IMR-90 (cell line): Measurements from ENCODE around the gene SIK2. TPM values are rescaled to one million over a fixed set of nuclear protein-coding genes. Genes with fewer than 3 reads are reported as not detected.

Experiments
- ATAC-seq: fragments of 200-7000 bp; cut with Tn5 transposase; 2 replicates; pipeline ENCODE4 v1.9.1; 2020; ENCODE audit warnings: low read depth, mild to moderate bottlenecking, moderate library complexity
- BruUV-seq: library from RNA; stranded (reverse); fragments of 400-500 nt; replicated peaks from 2 replicates; lab custom pipeline; 2021; lab: Mats Ljungman, UMichigan
- CTCF ChIA-PET: fragments of 300-600 bp; formaldehyde crosslinking; extraction: SDS; loops from one replicate; lab custom pipeline; 2021; ENCODE audit warnings: antibody characterized with exemption; lab: Yijun Ruan, JAX
- POLR2A ChIA-PET: fragments of 300-600 bp; sonication (Branson Sonifier 250); formaldehyde crosslinking; loops from one replicate; lab custom pipeline; 2022; ENCODE audit warnings: antibody characterized with exemption; ENCODE audit not compliant: unreplicated experiment; lab: Charles Lee
- DNase-seq: peaks from one replicate; pipeline ENCODE4 v3.0.0; 2013
- H2AFZ ChIP-seq: replicated peaks from 2 replicates; pipeline ENCODE3; 2013; ENCODE audit warnings: low read length, mild to moderate bottlenecking; ENCODE audit not compliant: poor library complexity
- H2AK5ac ChIP-seq: 2 replicates; pipeline ENCODE4 v1.6.1; 2013; ENCODE audit warnings: low read depth, low read length, inconsistent platforms
- H2AK9ac ChIP-seq: replicated peaks from 2 replicates; pipeline ENCODE3; 2013; ENCODE audit warnings: mild to moderate bottlenecking, low read depth, low read length, moderate library complexity; ENCODE audit not compliant: poor library complexity
- H2BK120ac ChIP-seq: 2 replicates; pipeline ENCODE4 v1.6.1; 2013; ENCODE audit warnings: low read depth, low read length, inconsistent platforms
- H2BK15ac ChIP-seq: 3 replicates; pipeline ENCODE4 v1.6.1; 2013; ENCODE audit warnings: low read depth, low read length, inconsistent platforms
- H2BK20ac ChIP-seq: 2 replicates; pipeline ENCODE4 v1.6.1; 2013; ENCODE audit warnings: low read depth, mild to moderate bottlenecking, inconsistent platforms, low read length, moderate library complexity
- H2BK5ac ChIP-seq: 2 replicates; pipeline ENCODE4 v1.6.1; 2013; ENCODE audit warnings: mild to moderate bottlenecking, low read depth, low read length, inconsistent platforms; ENCODE audit not compliant: poor library complexity, severe bottlenecking
- H3K14ac ChIP-seq: replicated peaks from 2 replicates; pipeline ENCODE4 v1.6.1; 2013; ENCODE audit warnings: low read depth, low read length, inconsistent platforms
- H3K18ac ChIP-seq: 2 replicates; pipeline ENCODE4 v1.6.1; 2013; ENCODE audit warnings: low read depth, low read length, control low read depth
- H3K23ac ChIP-seq: 2 replicates; pipeline ENCODE4 v1.6.1; 2013; ENCODE audit warnings: low read depth, low read length, inconsistent platforms
- H3K27ac ChIP-seq: 2 replicates; pipeline ENCODE4 v1.5.1; 2013; ENCODE audit warnings: mild to moderate bottlenecking, control low read depth, low read length; ENCODE audit not compliant: insufficient read depth
- H3K27me3 ChIP-seq: 2 replicates; pipeline ENCODE4 v1.6.1; 2013; ENCODE audit warnings: low read length; ENCODE audit not compliant: control insufficient read depth, insufficient read depth
- H3K36me3 ChIP-seq: 2 replicates; pipeline ENCODE4 v1.6.1; 2013; ENCODE audit warnings: low read length, mixed read lengths; ENCODE audit not compliant: control insufficient read depth, insufficient read depth
- H3K4ac ChIP-seq: 2 replicates; pipeline ENCODE4 v1.6.1; 2013; ENCODE audit warnings: low read depth, low read length, inconsistent platforms
- H3K4me1 ChIP-seq: 2 replicates; pipeline ENCODE4 v1.6.1; 2013; ENCODE audit warnings: low read length, mixed read lengths; ENCODE audit not compliant: control insufficient read depth, insufficient read depth
- H3K4me2 ChIP-seq: 2 replicates; pipeline ENCODE4 v1.6.1; 2013; ENCODE audit warnings: low read depth, mild to moderate bottlenecking, control low read depth, low read length, moderate library complexity
- H3K4me3 ChIP-seq: 2 replicates; pipeline ENCODE4 v1.5.1; 2013; ENCODE audit warnings: low read depth, mild to moderate bottlenecking, control low read depth, low read length, moderate library complexity; ENCODE audit not compliant: insufficient read depth
- H3K56ac ChIP-seq: 2 replicates; pipeline ENCODE4 v1.6.1; 2013; ENCODE audit warnings: low read length, inconsistent platforms; ENCODE audit not compliant: insufficient read depth; ENCODE audit errors: extremely low read depth
- H3K79me1 ChIP-seq, 2 experiments: 2 replicates each; pipeline ENCODE4 v1.6.1; 2013; ENCODE audit warnings: low read length in 2 of 2, inconsistent platforms in 1 of 2, low read depth in 1 of 2
- H3K9ac ChIP-seq: 2 replicates; pipeline ENCODE4 v1.6.1; 2013; ENCODE audit warnings: low read depth, low read length, control low read depth
- H3K9me1 ChIP-seq: 2 replicates; pipeline ENCODE4 v1.6.1; 2013; ENCODE audit warnings: low read length, inconsistent platforms; ENCODE audit not compliant: insufficient read depth
- H3K9me3 ChIP-seq: 2 replicates; pipeline ENCODE4 v1.6.1; 2013; ENCODE audit warnings: low read length; ENCODE audit not compliant: control insufficient read depth, insufficient read depth
- H4K20me1 ChIP-seq: 2 replicates; pipeline ENCODE4 v1.6.1; 2013; ENCODE audit warnings: low read length, inconsistent platforms; ENCODE audit not compliant: insufficient read depth
- H4K5ac ChIP-seq: 2 replicates; pipeline ENCODE4 v1.6.1; 2013; ENCODE audit warnings: mild to moderate bottlenecking, low read depth, low read length, control low read depth
- H4K8ac ChIP-seq, 2 experiments: 2 replicates each; pipeline ENCODE4 v1.6.1; 2013; ENCODE audit warnings: low read depth in 2 of 2, low read length in 2 of 2, control low read depth in 1 of 2, inconsistent platforms in 1 of 2
- H4K91ac ChIP-seq: 2 replicates; pipeline ENCODE4 v1.6.1; 2013; ENCODE audit warnings: low read depth, low read length, inconsistent platforms; ENCODE audit not compliant: insufficient read depth
- BHLHE40 ChIP-seq: fragments of 150-350 bp; IDR thresholded peaks from 2 replicates; pipeline ENCODE4 v1.6.1; 2016; ENCODE audit warnings: mild to moderate bottlenecking, low read depth, low read length
- CEBPB ChIP-seq: IDR thresholded peaks from 2 replicates; pipeline ENCODE4 v1.6.1; 2012; ENCODE audit warnings: low read depth, low read length, improper control_type of control experiment
- CHD1 ChIP-seq: IDR thresholded peaks from 2 replicates; pipeline ENCODE4 v1.6.1; 2012; ENCODE audit warnings: low read depth, low read length, improper control_type of control experiment
- FOS ChIP-seq: fragments of 150-350 bp; IDR thresholded peaks from 2 replicates; pipeline ENCODE4 v1.6.1; 2016; ENCODE audit warnings: low read depth, low read length
- MAFK ChIP-seq: IDR thresholded peaks from 2 replicates; pipeline ENCODE4 v1.6.1; 2012; ENCODE audit warnings: low read depth, low read length, improper control_type of control experiment
- MAZ ChIP-seq: IDR thresholded peaks from 2 replicates; pipeline ENCODE4 v1.6.1; 2012; ENCODE audit warnings: low read depth, mild to moderate bottlenecking, low read length, improper control_type of control experiment, moderate library complexity, borderline replicate concordance
- MXI1 ChIP-seq: IDR thresholded peaks from 2 replicates; pipeline ENCODE4 v1.6.1; 2012; ENCODE audit warnings: low read depth, mild to moderate bottlenecking, low read length, moderate library complexity, borderline replicate concordance
- NFE2L2 ChIP-seq: fragments of 150-350 bp; IDR thresholded peaks from 2 replicates; pipeline ENCODE4 v1.6.1; 2016; ENCODE audit warnings: low read depth, mild to moderate bottlenecking, low read length
- POLR2A ChIP-seq: IDR thresholded peaks from 2 replicates; pipeline ENCODE4 v1.6.1; 2012; ENCODE audit warnings: mild to moderate bottlenecking, low read depth, low read length
- RAD21 ChIP-seq: IDR thresholded peaks from 2 replicates; pipeline ENCODE4 v1.6.1; 2012; ENCODE audit warnings: low read length, improper control_type of control experiment
- RCOR1 ChIP-seq: IDR thresholded peaks from 2 replicates; pipeline ENCODE4 v1.6.1; 2012; ENCODE audit warnings: mild to moderate bottlenecking, low read length, improper control_type of control experiment; ENCODE audit not compliant: insufficient replicate concordance
- RFX5 ChIP-seq: IDR thresholded peaks from 2 replicates; pipeline ENCODE4 v1.8.0; 2012; ENCODE audit warnings: low read depth, mild to moderate bottlenecking, low read length, moderate library complexity
- SMC3 ChIP-seq: fragments of 150-350 bp; IDR thresholded peaks from 2 replicates; pipeline ENCODE4 v1.6.1; 2016; ENCODE audit warnings: low read depth, mild to moderate bottlenecking, antibody characterized with exemption, low read length, moderate library complexity
- WGBS, 2 experiments: methylation state at CpG; one replicate each; pipeline versions ENCODE4 v1.1.5 to v1.1.7; 2013; ENCODE audit warnings: missing lambda C conversion rate in 2 of 2; ENCODE audit not compliant: insufficient read length in 1 of 2; ENCODE audit errors: extremely low coverage in 2 of 2; 5-methylcytosine and 5-hydroxymethylcytosine counted together
- dilution Hi-C: fragments of 300-500 bp; cut with HindIII; formaldehyde crosslinking; loops from one replicate; pipeline ENCODE4 v1.14.3; 2018; ENCODE audit warnings: low sequenced_read_pairs; ENCODE audit not compliant: unreplicated experiment
- in situ Hi-C: fragments of 300-500 bp; cut with MboI; formaldehyde crosslinking; loops from 3 replicates; pipeline ENCODE4 v1.14.3; 2019; ENCODE audit warnings: low sequenced_read_pairs, inconsistent platforms, mixed read lengths
- intact Hi-C: fragments of 100-400 bp; cut with micrococcal nuclease; formaldehyde crosslinking; loops from 2 replicates; pipeline ENCODE4 v1.10.0; 2022
- polyA plus RNA-seq, 3 experiments: library from polyadenylated mRNA; depleted of rRNA; stranded (reverse); fragments of >200 nt; gene quantifications; 2 replicates each; pipeline ENCODE4 v1.2.3, GENCODE V29; 2012; ENCODE audit warnings: low replicate concordance in 1 of 3
- total RNA-seq: library from RNA; depleted of rRNA; stranded (reverse); fragments of >200 nt; gene quantifications from 2 replicates; pipeline ENCODE4 v1.2.3, GENCODE V29; 2012
- TF ChIP-seq, protein P1 (sequence below): fragments of 150-350 bp; IDR thresholded peaks from 2 replicates; pipeline ENCODE4 v1.6.1; 2017; ENCODE audit warnings: mild to moderate bottlenecking, antibody characterized with exemption, low read length, low read depth
- TF ChIP-seq, protein P2 (sequence below): fragments of 150-350 bp; IDR thresholded peaks from 2 replicates; pipeline ENCODE4 v1.6.1; 2016; ENCODE audit warnings: low read depth, mild to moderate bottlenecking, low read length, moderate library complexity, borderline replicate concordance
- TF ChIP-seq, protein P3 (sequence below): conservative IDR thresholded peaks from 2 replicates; pipeline ENCODE4 v1.5.1; 2012; ENCODE audit warnings: mild to moderate bottlenecking, low read depth, low read length, improper control_type of control experiment

The SIK2 gene
- total and polyA plus RNA-seq, 2 of the 4 experiments (the other 2 are of a cell fraction), result 7.9 to 10.4 TPM

DNA sequence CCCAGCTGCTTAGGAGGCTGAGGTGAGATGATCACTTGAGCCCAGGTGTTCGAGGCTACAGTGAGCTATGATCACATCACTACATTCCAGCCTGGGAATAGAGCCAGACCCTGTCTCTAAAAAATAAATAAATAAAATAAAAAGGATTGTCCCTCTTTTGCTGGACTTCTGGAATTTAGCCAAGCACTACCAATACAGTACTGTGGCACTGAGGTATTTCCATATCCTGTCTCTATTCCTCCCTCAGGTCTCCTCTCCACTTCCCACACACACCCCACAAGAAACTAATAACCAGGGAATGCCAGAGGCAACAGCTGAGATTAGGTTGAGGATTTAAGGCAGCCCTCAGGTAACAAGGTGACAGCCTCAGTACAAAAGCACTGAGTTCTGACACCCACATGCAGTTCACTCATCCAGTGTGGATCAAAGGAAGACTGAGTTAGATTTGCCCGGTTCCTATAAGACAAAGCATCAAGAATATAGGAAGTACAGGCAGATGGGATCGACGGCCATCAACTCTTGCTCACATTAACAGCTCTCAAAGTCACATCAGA is 168.4 kb downstream of the SIK2 start:
- Histone ChIP-seq H3K4me1 (peaks cover 6% of the 10 kb centered on the region), H4K5ac (no peak overlapping the region), H3K4me3 (no peak overlapping the region), H4K20me1 (no peaks in the 10 kb centered on the region; the same call in 1 of the 2 replicates), H4K8ac (no peak overlapping the region), H3K56ac (no peak overlapping the region), H3K27me3 (no peaks in the 10 kb centered on the region), H2BK5ac (no peak overlapping the region), H3K79me1 (peaks cover 0 to 4% of the 10 kb centered on the region in 2 experiments; a peak in 1 of 4 replicates), H2BK20ac (no peak overlapping the region), H3K9ac (no peak overlapping the region), H3K23ac (no peak overlapping the region), H3K18ac (no peak overlapping the region), H2AK9ac (no peak overlapping the region), H2AK5ac (no peak overlapping the region), H4K91ac (no peak overlapping the region), H2AFZ (no peak overlapping the region), H3K27ac (no peak overlapping the region), H3K9me3 (no peaks in the 10 kb centered on the region), H3K36me3 (no peaks in the 10 kb centered on the region), H3K4me2 (no peak overlapping the region), H2BK15ac (no peak overlapping the region), H3K14ac (no peak overlapping the region), H2BK120ac (no peak overlapping the region), H3K9me1 (peaks cover 3% of the 10 kb centered on the region; the same call in 1 of the 2 replicates), H3K4ac (no peak overlapping the region)
- no CpG with 5 or more reads among the region's 4 CpGs for WGBS, 2 experiments
- POLR2A ChIA-PET, result no interaction called here
- dilution Hi-C loops (no loop called here), in situ Hi-C loops (loop anchor here (10.0 kb wide), 2 partner anchors 316 to 486 kb away; no protein-coding TSS in a partner anchor), intact Hi-C loops (no loop called here)
- DNase-seq (no peak), ATAC-seq (no peak)
- CTCF ChIA-PET, result interaction anchor here (0.6 kb wide), 2 partner anchors 29 to 33 kb away, joined by 3 to 4 read pairs; no protein-coding TSS in a partner anchor
- BruUV-seq, result no TSS peak
- no peak for TF ChIP-seq RFX5
- no peak for TF ChIP-seq POLR2A
- TF ChIP-seq CEBPB, result no peak
- TF ChIP-seq, protein P1, sequence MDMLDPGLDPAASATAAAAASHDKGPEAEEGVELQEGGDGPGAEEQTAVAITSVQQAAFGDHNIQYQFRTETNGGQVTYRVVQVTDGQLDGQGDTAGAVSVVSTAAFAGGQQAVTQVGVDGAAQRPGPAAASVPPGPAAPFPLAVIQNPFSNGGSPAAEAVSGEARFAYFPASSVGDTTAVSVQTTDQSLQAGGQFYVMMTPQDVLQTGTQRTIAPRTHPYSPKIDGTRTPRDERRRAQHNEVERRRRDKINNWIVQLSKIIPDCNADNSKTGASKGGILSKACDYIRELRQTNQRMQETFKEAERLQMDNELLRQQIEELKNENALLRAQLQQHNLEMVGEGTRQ, result no peak
- TF ChIP-seq, protein P2, sequence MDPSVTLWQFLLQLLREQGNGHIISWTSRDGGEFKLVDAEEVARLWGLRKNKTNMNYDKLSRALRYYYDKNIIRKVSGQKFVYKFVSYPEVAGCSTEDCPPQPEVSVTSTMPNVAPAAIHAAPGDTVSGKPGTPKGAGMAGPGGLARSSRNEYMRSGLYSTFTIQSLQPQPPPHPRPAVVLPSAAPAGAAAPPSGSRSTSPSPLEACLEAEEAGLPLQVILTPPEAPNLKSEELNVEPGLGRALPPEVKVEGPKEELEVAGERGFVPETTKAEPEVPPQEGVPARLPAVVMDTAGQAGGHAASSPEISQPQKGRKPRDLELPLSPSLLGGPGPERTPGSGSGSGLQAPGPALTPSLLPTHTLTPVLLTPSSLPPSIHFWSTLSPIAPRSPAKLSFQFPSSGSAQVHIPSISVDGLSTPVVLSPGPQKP, result no peak
- no peak for TF ChIP-seq RAD21
- TF ChIP-seq RCOR1, result no peak
- TF ChIP-seq MAFK, result no peak
- no peak for TF ChIP-seq NFE2L2
- TF ChIP-seq FOS, result no peak
- no peak for TF ChIP-seq SMC3
- TF ChIP-seq, protein P3, sequence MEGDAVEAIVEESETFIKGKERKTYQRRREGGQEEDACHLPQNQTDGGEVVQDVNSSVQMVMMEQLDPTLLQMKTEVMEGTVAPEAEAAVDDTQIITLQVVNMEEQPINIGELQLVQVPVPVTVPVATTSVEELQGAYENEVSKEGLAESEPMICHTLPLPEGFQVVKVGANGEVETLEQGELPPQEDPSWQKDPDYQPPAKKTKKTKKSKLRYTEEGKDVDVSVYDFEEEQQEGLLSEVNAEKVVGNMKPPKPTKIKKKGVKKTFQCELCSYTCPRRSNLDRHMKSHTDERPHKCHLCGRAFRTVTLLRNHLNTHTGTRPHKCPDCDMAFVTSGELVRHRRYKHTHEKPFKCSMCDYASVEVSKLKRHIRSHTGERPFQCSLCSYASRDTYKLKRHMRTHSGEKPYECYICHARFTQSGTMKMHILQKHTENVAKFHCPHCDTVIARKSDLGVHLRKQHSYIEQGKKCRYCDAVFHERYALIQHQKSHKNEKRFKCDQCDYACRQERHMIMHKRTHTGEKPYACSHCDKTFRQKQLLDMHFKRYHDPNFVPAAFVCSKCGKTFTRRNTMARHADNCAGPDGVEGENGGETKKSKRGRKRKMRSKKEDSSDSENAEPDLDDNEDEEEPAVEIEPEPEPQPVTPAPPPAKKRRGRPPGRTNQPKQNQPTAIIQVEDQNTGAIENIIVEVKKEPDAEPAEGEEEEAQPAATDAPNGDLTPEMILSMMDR, result no peak
- TF ChIP-seq MAZ, result no peak
- TF ChIP-seq CHD1, result no peak
- no peak for TF ChIP-seq BHLHE40
- TF ChIP-seq MXI1, result no peak
